Suprapubic skin (tissue), 4 donors: ENCODE data around the gene OR51B2.

Experiments used
- CTCF ChIP-seq, 2 donors: fragments of 200-600 bp in 1 of 2; fragments of 450-650 bp in 1 of 2; sonication (generic) in 1 of 2; IDR thresholded peaks; one replicate each; pipeline ENCODE4 v1.5.1; 2016 to 2019; ENCODE audit warnings: antibody characterized with exemption in 2 of 2, mild to moderate bottlenecking in 1 of 2, moderate library complexity in 1 of 2
- EP300 ChIP-seq: sonication (generic); formaldehyde crosslinking; IDR thresholded peaks from one replicate; pipeline ENCODE4 v1.6.1; 2017; ENCODE audit warnings: antibody characterized with exemption
- POLR2A ChIP-seq, 2 donors: fragments of 450-650 bp; IDR thresholded peaks; one replicate each; pipeline ENCODE4 v1.6.1; 2017; ENCODE audit warnings: antibody characterized with exemption in 2 of 2, mild to moderate bottlenecking in 2 of 2, moderate library complexity in 2 of 2
- POLR2AphosphoS5 ChIP-seq, 3 donors: sonication (generic); formaldehyde crosslinking; IDR thresholded peaks; one replicate each; pipeline ENCODE4 v1.6.1; 2017; ENCODE audit warnings: antibody characterized with exemption in 3 of 3

- TF ChIP-seq CTCF (IDR thresholded peaks at IDR 0.05), result no peak
- TF ChIP-seq POLR2A (IDR thresholded peaks at IDR 0.05), result no peak
- no peak for TF ChIP-seq POLR2AphosphoS5 (IDR thresholded peaks at IDR 0.05)
- TF ChIP-seq EP300, result no peak
Observed at GRCh38 chr11:5298451-5298850, 25.6 kb downstream of the OR51B2 start.
